ENCODE data around the gene MYO16. TPM values are rescaled to one million over a fixed set of nuclear protein-coding genes. Genes with fewer than 3 reads are reported as not detected.

MYO16 gene
- total RNA-seq, 1 experiment from 2014 or later = 0.19 TPM

- Mint-ChIP-seq H3K36me3 (ENCODE audit: insufficient read depth, unreplicated experiment) (no peaks in the 10 kb centered on the region), H3K9me3 (ENCODE audit: low read depth, unreplicated experiment) (no peaks in the 10 kb centered on the region), H3K4me1 (ENCODE audit: low read depth, unreplicated experiment) (no peaks in the 10 kb centered on the region), H3K4me3 (ENCODE audit: low read depth, unreplicated experiment) (no peak overlapping the region), H3K27ac (ENCODE audit: unreplicated experiment) (no peak overlapping the region), H3K27me3 (ENCODE audit: unreplicated experiment) (no peaks in the 10 kb centered on the region)
- TF ChIP-seq, protein P1, sequence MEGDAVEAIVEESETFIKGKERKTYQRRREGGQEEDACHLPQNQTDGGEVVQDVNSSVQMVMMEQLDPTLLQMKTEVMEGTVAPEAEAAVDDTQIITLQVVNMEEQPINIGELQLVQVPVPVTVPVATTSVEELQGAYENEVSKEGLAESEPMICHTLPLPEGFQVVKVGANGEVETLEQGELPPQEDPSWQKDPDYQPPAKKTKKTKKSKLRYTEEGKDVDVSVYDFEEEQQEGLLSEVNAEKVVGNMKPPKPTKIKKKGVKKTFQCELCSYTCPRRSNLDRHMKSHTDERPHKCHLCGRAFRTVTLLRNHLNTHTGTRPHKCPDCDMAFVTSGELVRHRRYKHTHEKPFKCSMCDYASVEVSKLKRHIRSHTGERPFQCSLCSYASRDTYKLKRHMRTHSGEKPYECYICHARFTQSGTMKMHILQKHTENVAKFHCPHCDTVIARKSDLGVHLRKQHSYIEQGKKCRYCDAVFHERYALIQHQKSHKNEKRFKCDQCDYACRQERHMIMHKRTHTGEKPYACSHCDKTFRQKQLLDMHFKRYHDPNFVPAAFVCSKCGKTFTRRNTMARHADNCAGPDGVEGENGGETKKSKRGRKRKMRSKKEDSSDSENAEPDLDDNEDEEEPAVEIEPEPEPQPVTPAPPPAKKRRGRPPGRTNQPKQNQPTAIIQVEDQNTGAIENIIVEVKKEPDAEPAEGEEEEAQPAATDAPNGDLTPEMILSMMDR (IDR thresholded peaks at IDR 0.05; ENCODE audit: unreplicated experiment) = no peak
- no TSS peak for BruUV-seq (replicated peaks)
- CTCF ChIA-PET = no interaction called here
- intact Hi-C loops (cut with micrococcal nuclease; ENCODE audit: unreplicated experiment) = no loop called here
- DNase-seq = no peak
These were observed 511.3 kb downstream of the MYO16 start for GRCh38 chr13:109140479-109141349.

GRCh38 chr13:109141706-109142105 lies 512.3 kb downstream of the MYO16 start:
- H3K27ac Mint-ChIP-seq (ENCODE audit: unreplicated experiment) = no peak overlapping the region
- TF ChIP-seq, protein P1 (IDR thresholded peaks at IDR 0.05; ENCODE audit: unreplicated experiment) = no peak
- H3K36me3 Mint-ChIP-seq (ENCODE audit: insufficient read depth, unreplicated experiment) = no peaks in the 10 kb centered on the region
- H3K9me3 Mint-ChIP-seq (ENCODE audit: low read depth, unreplicated experiment) = no peaks in the 10 kb centered on the region
- H3K4me1 Mint-ChIP-seq (ENCODE audit: low read depth, unreplicated experiment) = no peaks in the 10 kb centered on the region
- DNase-seq = no peak
- intact Hi-C loops (cut with micrococcal nuclease; ENCODE audit: unreplicated experiment) = no loop called here
- no TSS peak for BruUV-seq (replicated peaks)
- no peak overlapping the region for H3K4me3 Mint-ChIP-seq (ENCODE audit: low read depth, unreplicated experiment)
- H3K27me3 Mint-ChIP-seq (ENCODE audit: unreplicated experiment) = no peaks in the 10 kb centered on the region
- CTCF ChIA-PET = no interaction called here

DNA sequence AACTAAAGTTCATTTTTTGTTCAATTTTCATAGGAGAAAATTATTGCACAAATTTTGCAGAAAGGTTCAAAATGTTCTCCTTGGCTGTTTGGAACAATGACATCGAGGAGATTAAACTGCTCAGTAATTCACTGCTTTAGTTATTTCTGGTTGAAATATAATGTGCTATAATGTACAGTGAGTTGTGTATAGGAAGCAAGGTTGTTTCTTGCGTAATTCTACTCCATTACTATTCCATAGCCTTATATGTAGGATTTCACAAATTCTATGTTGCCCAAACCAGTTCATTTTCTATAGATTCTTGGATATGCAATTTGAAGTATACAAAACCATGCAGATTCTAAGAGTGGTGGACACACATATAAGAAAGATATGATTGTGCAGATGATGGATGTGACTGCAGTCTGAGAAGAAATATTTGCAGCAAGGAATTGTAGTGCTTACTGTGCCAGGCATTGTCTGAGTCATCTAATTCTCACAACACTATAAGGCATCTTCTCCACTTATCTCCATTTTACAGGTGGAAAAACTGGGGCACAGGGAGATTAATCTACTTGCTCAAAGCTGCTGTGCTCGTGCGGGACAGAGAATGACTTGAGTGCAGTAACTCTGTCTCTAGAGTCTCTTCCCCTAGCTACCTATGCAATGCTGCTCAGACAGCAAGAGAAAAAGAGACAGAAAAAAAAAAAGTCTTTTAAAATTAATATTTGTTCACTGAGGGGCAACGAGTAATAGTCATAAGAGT lies 515.5 kb downstream of the MYO16 start:
- no peak overlapping the region for H3K4me3 Mint-ChIP-seq (ENCODE audit: low read depth, unreplicated experiment)
- no peak for DNase-seq
- H3K27me3 Mint-ChIP-seq (ENCODE audit: unreplicated experiment) = no peaks in the 10 kb centered on the region
- no peaks in the 10 kb centered on the region for H3K9me3 Mint-ChIP-seq (ENCODE audit: low read depth, unreplicated experiment)
- intact Hi-C loops (cut with micrococcal nuclease; ENCODE audit: unreplicated experiment) = no loop called here
- TF ChIP-seq, protein P1 (IDR thresholded peaks at IDR 0.05; ENCODE audit: unreplicated experiment) = no peak
- CTCF ChIA-PET = interaction anchor here (0.7 kb wide), 2 partner anchors 208 to 340 kb away, joined by 3 read pairs; no protein-coding TSS in a partner anchor
- no peaks in the 10 kb centered on the region for H3K36me3 Mint-ChIP-seq (ENCODE audit: insufficient read depth, unreplicated experiment)
- H3K4me1 Mint-ChIP-seq (ENCODE audit: low read depth, unreplicated experiment) = no peaks in the 10 kb centered on the region
- BruUV-seq (replicated peaks) = no TSS peak
- no peak overlapping the region for H3K27ac Mint-ChIP-seq (ENCODE audit: unreplicated experiment)

GRCh38 chr13:109145631-109146030 lies 516.2 kb downstream of the MYO16 start:
- no peaks in the 10 kb centered on the region for H3K36me3 Mint-ChIP-seq (ENCODE audit: insufficient read depth, unreplicated experiment)
- CTCF ChIA-PET = no interaction called here
- H3K4me1 Mint-ChIP-seq (ENCODE audit: low read depth, unreplicated experiment) = no peaks in the 10 kb centered on the region
- no peaks in the 10 kb centered on the region for H3K27me3 Mint-ChIP-seq (ENCODE audit: unreplicated experiment)
- no peak overlapping the region for H3K27ac Mint-ChIP-seq (ENCODE audit: unreplicated experiment)
- DNase-seq = no peak
- BruUV-seq (replicated peaks) = no TSS peak
- H3K9me3 Mint-ChIP-seq (ENCODE audit: low read depth, unreplicated experiment) = no peaks in the 10 kb centered on the region
- TF ChIP-seq, protein P1 (IDR thresholded peaks at IDR 0.05; ENCODE audit: unreplicated experiment) = no peak
- intact Hi-C loops (cut with micrococcal nuclease; ENCODE audit: unreplicated experiment) = no loop called here
- no peak overlapping the region for H3K4me3 Mint-ChIP-seq (ENCODE audit: low read depth, unreplicated experiment)
